ENCODE results near the gene B3GALT5. TPM values are rescaled to one million over a fixed set of nuclear protein-coding genes. Genes with fewer than 3 reads are reported as not detected.

B3GALT5 gene
- total and polyA plus RNA-seq, 2 of the 4 experiments (the other 2 are of a cell fraction): 0.05 to 0.18 TPM

DNA sequence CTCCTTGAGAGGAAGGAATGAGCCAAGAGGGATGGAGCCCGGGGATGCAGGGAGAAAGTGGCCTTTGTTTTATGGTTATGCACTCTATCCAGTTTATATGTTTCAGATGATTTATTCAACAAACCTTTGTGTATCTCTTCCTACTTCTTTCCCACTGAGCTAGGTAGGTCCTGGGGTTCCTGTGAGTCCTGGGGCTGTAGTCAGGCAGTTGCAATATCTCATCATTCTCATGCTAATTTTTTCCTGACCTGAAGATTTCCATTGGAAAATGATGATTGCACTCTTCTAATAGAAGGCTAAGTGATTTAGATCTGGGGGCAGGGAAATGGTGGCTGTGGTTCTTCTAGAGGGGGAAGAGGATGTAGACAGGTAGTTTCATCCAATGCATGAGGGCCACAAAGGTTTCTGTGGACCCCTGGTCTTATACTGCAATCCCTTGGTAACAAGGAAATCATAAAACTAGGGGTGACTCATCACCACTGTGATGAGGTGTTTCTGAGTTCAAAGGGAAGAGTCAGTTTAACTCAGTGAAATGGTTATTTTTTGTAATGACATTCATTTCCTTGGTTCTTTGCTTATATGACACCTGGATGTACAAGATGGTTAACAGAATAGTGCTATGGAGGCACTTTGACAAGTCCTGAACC, 20.2 kb downstream of the B3GALT5 start:
- DNase-seq (peak; percentile 52), ATAC-seq (ENCODE audit: low read depth) (no peak)
- in situ Hi-C loops (cut with MboI; ENCODE audit: low sequenced_read_pairs) (no loop called here), intact Hi-C loops (cut with micrococcal nuclease) (no loop called here), dilution Hi-C loops (cut with HindIII; ENCODE audit: low sequenced_read_pairs, unreplicated experiment) (no loop called here)
- H3K36me3 ChIP-seq (ENCODE audit: control insufficient read depth, insufficient read depth, low read length): no peaks in the 10 kb centered on the region
- H4K5ac ChIP-seq (ENCODE audit: low read depth, low read length): no peak overlapping the region; the same call in 1 of the 2 replicates
- no peak overlapping the region for H3K27ac ChIP-seq (ENCODE audit: insufficient read depth, low read length)
- ChIA-PET POLR2A (ENCODE audit: unreplicated experiment) (no interaction called here), CTCF (no interaction called here)
- peaks cover 8% of the 10 kb centered on the region; the same call in 1 of the 2 replicates for H3K9me1 ChIP-seq (ENCODE audit: insufficient read depth, low read length)
- no peak overlapping the region for H2AK5ac ChIP-seq (ENCODE audit: low read depth, low read length)
- H2BK120ac ChIP-seq (ENCODE audit: low read depth, low read length): peak overlapping the region; percentile 16; the same call in 1 of the 2 replicates
- 0 out of 2 replicates have a peak overlapping the region, but pooled peaks have one; percentile 17 for H3K4ac ChIP-seq (ENCODE audit: low read depth, low read length)
- no CpG with 5 or more reads among the region's 1 CpG for WGBS, 2 experiments (ENCODE audit: extremely low coverage in 2 of 2, insufficient read length in 1 of 2)
- H2BK15ac ChIP-seq (ENCODE audit: low read depth, low read length): no peak overlapping the region
- no peak overlapping the region; a peak in 2 of 4 replicates for H4K8ac ChIP-seq (ENCODE audit: low read depth in 2 of 2, low read length in 2 of 2)
- no peaks in the 10 kb centered on the region for H3K27me3 ChIP-seq (ENCODE audit: control insufficient read depth, insufficient read depth, low read length)
- peaks cover 11% of the 10 kb centered on the region; the same call in 1 of the 2 replicates for H3K4me1 ChIP-seq (ENCODE audit: control insufficient read depth, insufficient read depth, low read length)
- H3K4me2 ChIP-seq (ENCODE audit: low read depth, low read length): peak overlapping the region; percentile 42; the same call in 1 of the 2 replicates
- no peaks in the 10 kb centered on the region for H3K79me1 ChIP-seq (ENCODE audit: low read depth in 1 of 2, low read length in 2 of 2)
- TF ChIP-seq BHLHE40 (IDR thresholded peaks at IDR 0.05; ENCODE audit: low read depth, low read length) (peak; percentile 18; the same call in 1 of the 2 replicates), FOS (IDR thresholded peaks at IDR 0.05; ENCODE audit: low read depth, low read length) (peak; percentile 82), RCOR1 (IDR thresholded peaks at IDR 0.05; ENCODE audit: insufficient replicate concordance, low read length) (no peak)
- no peak overlapping the region for H3K9ac ChIP-seq (ENCODE audit: low read depth, low read length)
- peak overlapping the region; percentile 44 for H2BK5ac ChIP-seq (ENCODE audit: low read depth, low read length, poor library complexity, severe bottlenecking)
- no peaks in the 10 kb centered on the region for H4K20me1 ChIP-seq (ENCODE audit: insufficient read depth, low read length)
- peak overlapping the region; percentile 72 for H2BK20ac ChIP-seq (ENCODE audit: low read depth, low read length)
- H2AFZ ChIP-seq (replicated peaks; ENCODE audit: low read length, poor library complexity): no peak overlapping the region
- no peak overlapping the region for H3K14ac ChIP-seq (replicated peaks; ENCODE audit: low read depth, low read length)
- no peak overlapping the region for H3K4me3 ChIP-seq (ENCODE audit: insufficient read depth, low read depth, low read length)
- H3K23ac ChIP-seq (ENCODE audit: low read depth, low read length): no peak overlapping the region
- no TSS peak for BruUV-seq (replicated peaks)
- no peak overlapping the region for H3K56ac ChIP-seq (ENCODE audit: extremely low read depth, insufficient read depth, low read length)
- peak overlapping the region; percentile 69; the same call in 1 of the 2 replicates for H3K18ac ChIP-seq (ENCODE audit: low read depth, low read length)
- 0 out of 2 replicates have a peak overlapping the region, but pooled peaks have one; percentile 34 for H4K91ac ChIP-seq (ENCODE audit: insufficient read depth, low read depth, low read length)
- H3K9me3 ChIP-seq (ENCODE audit: control insufficient read depth, insufficient read depth, low read length): peaks cover 2% of the 10 kb centered on the region; the same call in 1 of the 2 replicates
- no peak overlapping the region for H2AK9ac ChIP-seq (replicated peaks; ENCODE audit: low read depth, low read length, poor library complexity)
